H1 (cell line): ENCODE results near the gene TFCP2L1. TPM values are rescaled to one million over a fixed set of nuclear protein-coding genes. Genes with fewer than 3 reads are reported as not detected.

ENCODE experiments used
- CTCF ChIA-PET: fragments of 300-600 bp; sonication (Branson Sonifier 250); formaldehyde crosslinking; loops from one replicate; lab custom pipeline; 2021; ENCODE audit not compliant: partially characterized antibody; lab: Charles Lee
- POLR2A ChIA-PET: fragments of 300-600 bp; sonication (Branson Sonifier 250); formaldehyde crosslinking; loops from one replicate; lab custom pipeline; 2021; ENCODE audit warnings: inconsistent platforms; ENCODE audit not compliant: partially characterized antibody; lab: Charles Lee
- DNase-seq, 2 experiments: peaks; one replicate each; pipeline versions ENCODE4 v3.0.0 to v3.0.0-alpha.2; 2010 to 2022; ENCODE audit warnings: low spot score in 2 of 2, low read depth in 1 of 2, mixed read lengths in 1 of 2
- FAIRE-seq: peaks from 2 replicates; lab custom pipeline; 2011; peaks lifted over from hg19 to GRCh38; lab: Jason Lieb, UNC
- H2AFZ ChIP-seq: 2 replicates; pipeline ENCODE4 v1.8.1; 2012; ENCODE audit warnings: low read length, inconsistent platforms
- H2AK5ac ChIP-seq: 2 replicates; pipeline ENCODE4 v1.6.1; 2013; ENCODE audit warnings: low read depth, low read length
- H2BK120ac ChIP-seq: replicated peaks from 2 replicates; pipeline ENCODE3; 2013; ENCODE audit warnings: low read depth, low read length, inconsistent platforms
- H2BK12ac ChIP-seq: 2 replicates; pipeline ENCODE4 v1.6.1; 2013; ENCODE audit warnings: low read depth, low read length
- H2BK15ac ChIP-seq: 2 replicates; pipeline ENCODE4 v1.6.1; 2013; ENCODE audit warnings: low read length
- H2BK20ac ChIP-seq: 2 replicates; pipeline ENCODE4 v1.6.1; 2013; ENCODE audit warnings: low read length
- H2BK5ac ChIP-seq: 2 replicates; pipeline ENCODE4 v1.6.1; 2013; ENCODE audit warnings: low read depth, low read length
- H3K14ac ChIP-seq: 2 replicates; pipeline ENCODE4 v1.6.1; 2013; ENCODE audit warnings: inconsistent platforms; ENCODE audit not compliant: insufficient read length
- H3K18ac ChIP-seq: 2 replicates; pipeline ENCODE4 v1.6.1; 2013; ENCODE audit warnings: low read length; ENCODE audit errors: extremely low read depth
- H3K23ac ChIP-seq: 2 replicates; pipeline ENCODE4 v1.6.1; 2013; ENCODE audit warnings: inconsistent platforms; ENCODE audit not compliant: insufficient read length
- H3K23me2 ChIP-seq: 2 replicates; pipeline ENCODE4 v1.6.1; 2013; ENCODE audit warnings: low read depth, low read length
- H3K27ac ChIP-seq: 2 replicates; pipeline ENCODE4 v1.6.1; 2011; ENCODE audit warnings: low read depth, low read length, inconsistent platforms
- H3K27me3 ChIP-seq, 4 experiments: replicated peaks in 1 of 4; 1 replicate in 1 of 4; 2 replicates in 3 of 4; pipeline versions ENCODE4 v1.6.1 to v1.8.1; 2011 to 2013; ENCODE audit warnings: low read length in 3 of 4, mild to moderate bottlenecking in 3 of 4, inconsistent platforms in 2 of 4, mixed read lengths in 2 of 4, moderate library complexity in 1 of 4; ENCODE audit not compliant: control insufficient read depth in 3 of 4, insufficient read depth in 3 of 4; ENCODE audit errors: extremely low read depth in 1 of 4
- H3K36me3 ChIP-seq, 4 experiments: 2 replicates each; pipeline versions ENCODE4 v1.6.1 to v1.8.1; 2011 to 2013; ENCODE audit warnings: mild to moderate bottlenecking in 4 of 4, low read length in 3 of 4, moderate library complexity in 2 of 4, control low read depth in 1 of 4, inconsistent platforms in 1 of 4; ENCODE audit not compliant: insufficient read depth in 4 of 4, control insufficient read depth in 2 of 4
- H3K4ac ChIP-seq: replicated peaks from 2 replicates; pipeline ENCODE3; 2013; ENCODE audit warnings: low read length, low read depth, mixed read lengths, inconsistent platforms; ENCODE audit not compliant: insufficient read length
- H3K4me1 ChIP-seq, 4 experiments: replicated peaks in 1 of 4; 1 replicate in 1 of 4; 2 replicates in 3 of 4; pipeline versions ENCODE4 v1.6.1 to v1.8.1; 2011 to 2013; ENCODE audit warnings: low read length in 3 of 4, inconsistent platforms in 2 of 4, mixed read lengths in 1 of 4; ENCODE audit not compliant: insufficient read depth in 4 of 4, control insufficient read depth in 3 of 4
- H3K4me2 ChIP-seq, 2 experiments: 2 replicates each; pipeline versions ENCODE4 v1.6.1 to v1.8.1; 2011 to 2013; ENCODE audit warnings: low read depth in 2 of 2, low read length in 2 of 2, control low read depth in 1 of 2, inconsistent platforms in 1 of 2, mild to moderate bottlenecking in 1 of 2; ENCODE audit not compliant: insufficient read depth in 1 of 2
- H3K4me3 ChIP-seq, 4 experiments: fragments of 200-600, 300-600 bp in 1 of 4; sonication (generic), shearing (Covaris generic), sonication (Bioruptor Twin) in 1 of 4; 2 replicates each; pipeline versions ENCODE4 v1.5.1 to v1.8.1; 2011 to 2016; ENCODE audit warnings: low read length in 4 of 4, low read depth in 3 of 4, control low read depth in 2 of 4, inconsistent platforms in 2 of 4, mild to moderate bottlenecking in 2 of 4, mixed read lengths in 1 of 4, moderate library complexity in 1 of 4; ENCODE audit not compliant: insufficient read depth in 2 of 4; ENCODE audit errors: extremely low read depth in 1 of 4
- H3K56ac ChIP-seq: replicated peaks from 2 replicates; pipeline ENCODE3; 2013; ENCODE audit warnings: low read depth, mild to moderate bottlenecking, mixed read lengths, low read length, inconsistent platforms; ENCODE audit not compliant: insufficient read length
- H3K79me1 ChIP-seq: 2 replicates; pipeline ENCODE4 v1.6.1; 2013; ENCODE audit warnings: low read depth, low read length, control low read depth
- H3K79me2 ChIP-seq, 2 experiments: 2 replicates each; pipeline versions ENCODE4 v1.6.1 to v1.8.1; 2012 to 2013; ENCODE audit warnings: low read length in 2 of 2, mild to moderate bottlenecking in 2 of 2, inconsistent platforms in 1 of 2; ENCODE audit not compliant: insufficient read depth in 2 of 2, control insufficient read depth in 1 of 2
- H3K9ac ChIP-seq, 4 experiments: replicated peaks in 1 of 4; 1 replicate in 1 of 4; 2 replicates in 3 of 4; pipeline versions ENCODE4 v1.6.1 to v1.8.1; 2011 to 2013; ENCODE audit warnings: low read depth in 3 of 4, low read length in 3 of 4, control low read depth in 2 of 4, mild to moderate bottlenecking in 2 of 4, moderate library complexity in 2 of 4, inconsistent platforms in 1 of 4; ENCODE audit errors: extremely low read depth in 1 of 4
- H3K9me3 ChIP-seq, 2 experiments: 2 replicates each; pipeline versions ENCODE4 v1.6.1 to v1.8.1; 2012 to 2013; ENCODE audit warnings: mild to moderate bottlenecking in 2 of 2, moderate library complexity in 2 of 2, control low read depth in 1 of 2, inconsistent platforms in 1 of 2, low read depth in 1 of 2, low read length in 1 of 2, mixed read lengths in 1 of 2; ENCODE audit not compliant: insufficient read depth in 2 of 2
- H4K20me1 ChIP-seq, 2 experiments: replicated peaks in 1 of 2; 2 replicates each; pipeline versions ENCODE3 to v1.8.1; 2011 to 2013; ENCODE audit warnings: inconsistent platforms in 2 of 2, low read length in 2 of 2, mild to moderate bottlenecking in 1 of 2; ENCODE audit not compliant: insufficient read depth in 2 of 2, control insufficient read depth in 1 of 2
- H4K5ac ChIP-seq: 2 replicates; pipeline ENCODE4 v1.6.1; 2013; ENCODE audit warnings: low read length, low read depth, mixed read lengths, inconsistent platforms; ENCODE audit not compliant: insufficient read length
- H4K8ac ChIP-seq: 2 replicates; pipeline ENCODE4 v1.8.0; 2013; ENCODE audit warnings: mild to moderate bottlenecking, moderate library complexity, low read length, inconsistent platforms; ENCODE audit not compliant: insufficient read depth; ENCODE audit errors: extremely low read depth
- H4K91ac ChIP-seq: replicated peaks from 2 replicates; pipeline ENCODE3; 2013; ENCODE audit warnings: low read length, mixed read lengths, inconsistent platforms; ENCODE audit not compliant: insufficient read length
- ASH2L ChIP-seq: fragments of 200-600, 300-600 bp; sonication (generic); IDR thresholded peaks from one replicate; pipeline ENCODE4 v1.7.1; 2017; ENCODE audit warnings: low read length
- BRCA1 ChIP-seq: IDR thresholded peaks from 2 replicates; pipeline ENCODE4 v1.6.1; 2012; ENCODE audit warnings: low read depth, low read length, improper control_type of control experiment
- CTBP2 ChIP-seq: IDR thresholded peaks from 2 replicates; pipeline ENCODE4 v1.7.0; 2011; ENCODE audit warnings: borderline replicate concordance, mild to moderate bottlenecking, moderate library complexity, mixed read lengths, low read length; ENCODE audit not compliant: insufficient read depth, insufficient read length
- E2F6 ChIP-seq: IDR thresholded peaks from 2 replicates; pipeline ENCODE4 v1.6.1; 2012; ENCODE audit warnings: inconsistent platforms
- GABPA ChIP-seq: IDR thresholded peaks from 2 replicates; pipeline ENCODE4 v1.6.1; 2011; ENCODE audit warnings: mild to moderate bottlenecking, low read length, moderate library complexity, borderline replicate concordance; ENCODE audit not compliant: insufficient read depth
- MAX ChIP-seq: IDR thresholded peaks from 2 replicates; pipeline ENCODE4 v1.6.1; 2012; ENCODE audit warnings: inconsistent platforms
- POLR2AphosphoS5 ChIP-seq: IDR thresholded peaks from 2 replicates; pipeline ENCODE4 v1.6.1; 2011; ENCODE audit warnings: low read depth, low read length
- RNF2 ChIP-seq: fragments of 200-900, 300-1000 bp; sonication (generic); IDR thresholded peaks from 2 replicates; pipeline ENCODE4 v1.7.1; 2016; ENCODE audit warnings: borderline replicate concordance, low read depth, mild to moderate bottlenecking, antibody characterized with exemption, low read length; ENCODE audit not compliant: poor library complexity, severe bottlenecking; ENCODE audit errors: missing control alignments
- SAP30 ChIP-seq: fragments of 300-600 bp; sonication (generic); IDR thresholded peaks from 2 replicates; pipeline ENCODE4 v1.7.1; 2012; ENCODE audit warnings: low read length, moderate library complexity, mild to moderate bottlenecking, inconsistent platforms; ENCODE audit not compliant: insufficient read depth, insufficient replicate concordance
- SIRT6 ChIP-seq: IDR thresholded peaks from one replicate; pipeline ENCODE4 v1.7.1; 2012; ENCODE audit warnings: low read length, inconsistent platforms
- SIX5 ChIP-seq: IDR thresholded peaks from 2 replicates; pipeline ENCODE4 v1.6.1; 2011; ENCODE audit warnings: mild to moderate bottlenecking, low read depth, low read length
- SUZ12 ChIP-seq: fragments of 200-600 bp; sonication (generic); IDR thresholded peaks from 2 replicates; pipeline ENCODE4 v1.6.1; 2012; ENCODE audit warnings: mild to moderate bottlenecking, inconsistent platforms, low read length, moderate library complexity, mixed read lengths
- TCF12 ChIP-seq: IDR thresholded peaks from 2 replicates; pipeline ENCODE4 v1.6.1; 2011; ENCODE audit warnings: low read depth, mild to moderate bottlenecking, low read length
- WGBS, 2 experiments: shearing (Covaris generic) in 1 of 2; methylation state at CpG; one replicate each; pipeline versions ENCODE4 v1.1.6 to v1.1.7; 2013 to 2015; ENCODE audit warnings: low lambda C conversion rate in 2 of 2, mixed read lengths in 2 of 2, inconsistent platforms in 1 of 2, low coverage in 1 of 2, missing lambda C conversion rate in 1 of 2; ENCODE audit not compliant: insufficient replicate concordance in 2 of 2, insufficient coverage in 1 of 2, insufficient read length in 1 of 2; ENCODE audit errors: extremely low coverage in 1 of 2, missing lambda C conversion rate in 1 of 2; 5-methylcytosine and 5-hydroxymethylcytosine counted together
- polyA plus RNA-seq, 7 experiments: library from polyadenylated mRNA; depleted of rRNA in 3 of 7; stranded (reverse) in 5 of 7; unstranded in 2 of 7; fragments of >200 nt in 5 of 7; fragments of 200-250 nt in 2 of 7; gene quantifications; 1 replicate in 5 of 7; 2 replicates in 1 of 7; 4 replicates in 1 of 7; pipeline versions ENCODE4 v1.2.1 to v1.2.3, GENCODE V29; 2011 to 2013; ENCODE audit warnings: missing spikeins in 2 of 7, mixed read lengths in 2 of 7
- total RNA-seq: library from RNA; stranded (reverse); fragmentation: NEBNext Ultra II Directional; extraction: Animal tissue kit (Norgen Biotek cat#: 25700); gene quantifications from 2 replicates; pipeline ENCODE4 v1.2.1, GENCODE V29; 2021

TFCP2L1 gene
- total and polyA plus RNA-seq, 2 of the 8 experiments (the other 6 are each of a cell fraction or from before 2014, with no cell fraction given), result 1.5 to 3.8 TPM

- Histone ChIP-seq H3K27ac (no peak overlapping the region), H3K79me2 (no peaks in the 10 kb centered on the region), H3K4me3 (no peak overlapping the region), H3K4me2 (no peak overlapping the region), H3K18ac (no peak overlapping the region), H2AFZ (no peak overlapping the region), H4K5ac (no peak overlapping the region), H3K9me3 (no peaks in the 10 kb centered on the region), H3K79me1 (no peaks in the 10 kb centered on the region), H2BK120ac (no peak overlapping the region), H3K36me3 (no peaks in the 10 kb centered on the region), H3K23me2 (no peaks in the 10 kb centered on the region), H3K9ac (no peak overlapping the region), H4K20me1 (no peaks in the 10 kb centered on the region), H2BK20ac (no peak overlapping the region), H2BK5ac (no peak overlapping the region), H3K4me1 (no peaks in the 10 kb centered on the region; a peak in 1 of 7 replicates), H4K8ac (no peak overlapping the region), H2BK12ac (no peak overlapping the region), H2BK15ac (no peak overlapping the region), H3K56ac (no peak overlapping the region), H3K23ac (no peak overlapping the region), H4K91ac (no peak overlapping the region), H2AK5ac (no peak overlapping the region), H3K4ac (no peak overlapping the region), H3K27me3 (0 out of 7 replicates have a peak, but pooled peaks cover 0 to 2% (median 0%) of the 10 kb centered on the region in 4 experiments), H3K14ac (no peak overlapping the region)
- WGBS, 2 experiments, result 94% methylated on average over 11 of the region's 11 CpGs; no CpG with 5 or more reads in 1 of the 2 experiments
- DNase-seq, result no peak
- ChIA-PET CTCF (interaction anchor here (1.0 to 1.6 kb wide), 2 partner anchors 11 to 161 kb away, joined by 3 to 5 read pairs; no protein-coding TSS in a partner anchor), POLR2A (no interaction called here)
- no peak for FAIRE-seq
- TF ChIP-seq CTBP2 (no peak), ASH2L (no peak), BRCA1 (no peak), SUZ12 (no peak), GABPA (no peak), E2F6 (no peak), TCF12 (no peak), SIX5 (no peak), RNF2 (no peak), SAP30 (no peak), SIRT6 (no peak), POLR2AphosphoS5 (no peak), MAX (no peak)
Measured at GRCh38 chr2:121244616-121245015, 40.4 kb downstream of the TFCP2L1 start.
